Stimulated activated CD4-positive, alpha-beta T cell treated with anti-CD3 and anti-CD28 coated beads, Interleukin-12 subunit alpha, Interleukin-12 subunit beta, amount 100 ng/mL, for 4 hours (primary cell): ENCODE measurements around the gene UPF2.
"Not testable (repeated sequence)": the region's sequence is repeated elsewhere in the genome, so short reads cannot be mapped to it uniquely, and the experiment has no call there.

ENCODE experiments used
- DNase-seq: peaks from one replicate; pipeline ENCODE4 v3.0.0-alpha.2; 2020

The UPF2 gene, protein sequence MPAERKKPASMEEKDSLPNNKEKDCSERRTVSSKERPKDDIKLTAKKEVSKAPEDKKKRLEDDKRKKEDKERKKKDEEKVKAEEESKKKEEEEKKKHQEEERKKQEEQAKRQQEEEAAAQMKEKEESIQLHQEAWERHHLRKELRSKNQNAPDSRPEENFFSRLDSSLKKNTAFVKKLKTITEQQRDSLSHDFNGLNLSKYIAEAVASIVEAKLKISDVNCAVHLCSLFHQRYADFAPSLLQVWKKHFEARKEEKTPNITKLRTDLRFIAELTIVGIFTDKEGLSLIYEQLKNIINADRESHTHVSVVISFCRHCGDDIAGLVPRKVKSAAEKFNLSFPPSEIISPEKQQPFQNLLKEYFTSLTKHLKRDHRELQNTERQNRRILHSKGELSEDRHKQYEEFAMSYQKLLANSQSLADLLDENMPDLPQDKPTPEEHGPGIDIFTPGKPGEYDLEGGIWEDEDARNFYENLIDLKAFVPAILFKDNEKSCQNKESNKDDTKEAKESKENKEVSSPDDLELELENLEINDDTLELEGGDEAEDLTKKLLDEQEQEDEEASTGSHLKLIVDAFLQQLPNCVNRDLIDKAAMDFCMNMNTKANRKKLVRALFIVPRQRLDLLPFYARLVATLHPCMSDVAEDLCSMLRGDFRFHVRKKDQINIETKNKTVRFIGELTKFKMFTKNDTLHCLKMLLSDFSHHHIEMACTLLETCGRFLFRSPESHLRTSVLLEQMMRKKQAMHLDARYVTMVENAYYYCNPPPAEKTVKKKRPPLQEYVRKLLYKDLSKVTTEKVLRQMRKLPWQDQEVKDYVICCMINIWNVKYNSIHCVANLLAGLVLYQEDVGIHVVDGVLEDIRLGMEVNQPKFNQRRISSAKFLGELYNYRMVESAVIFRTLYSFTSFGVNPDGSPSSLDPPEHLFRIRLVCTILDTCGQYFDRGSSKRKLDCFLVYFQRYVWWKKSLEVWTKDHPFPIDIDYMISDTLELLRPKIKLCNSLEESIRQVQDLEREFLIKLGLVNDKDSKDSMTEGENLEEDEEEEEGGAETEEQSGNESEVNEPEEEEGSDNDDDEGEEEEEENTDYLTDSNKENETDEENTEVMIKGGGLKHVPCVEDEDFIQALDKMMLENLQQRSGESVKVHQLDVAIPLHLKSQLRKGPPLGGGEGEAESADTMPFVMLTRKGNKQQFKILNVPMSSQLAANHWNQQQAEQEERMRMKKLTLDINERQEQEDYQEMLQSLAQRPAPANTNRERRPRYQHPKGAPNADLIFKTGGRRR

DNA sequence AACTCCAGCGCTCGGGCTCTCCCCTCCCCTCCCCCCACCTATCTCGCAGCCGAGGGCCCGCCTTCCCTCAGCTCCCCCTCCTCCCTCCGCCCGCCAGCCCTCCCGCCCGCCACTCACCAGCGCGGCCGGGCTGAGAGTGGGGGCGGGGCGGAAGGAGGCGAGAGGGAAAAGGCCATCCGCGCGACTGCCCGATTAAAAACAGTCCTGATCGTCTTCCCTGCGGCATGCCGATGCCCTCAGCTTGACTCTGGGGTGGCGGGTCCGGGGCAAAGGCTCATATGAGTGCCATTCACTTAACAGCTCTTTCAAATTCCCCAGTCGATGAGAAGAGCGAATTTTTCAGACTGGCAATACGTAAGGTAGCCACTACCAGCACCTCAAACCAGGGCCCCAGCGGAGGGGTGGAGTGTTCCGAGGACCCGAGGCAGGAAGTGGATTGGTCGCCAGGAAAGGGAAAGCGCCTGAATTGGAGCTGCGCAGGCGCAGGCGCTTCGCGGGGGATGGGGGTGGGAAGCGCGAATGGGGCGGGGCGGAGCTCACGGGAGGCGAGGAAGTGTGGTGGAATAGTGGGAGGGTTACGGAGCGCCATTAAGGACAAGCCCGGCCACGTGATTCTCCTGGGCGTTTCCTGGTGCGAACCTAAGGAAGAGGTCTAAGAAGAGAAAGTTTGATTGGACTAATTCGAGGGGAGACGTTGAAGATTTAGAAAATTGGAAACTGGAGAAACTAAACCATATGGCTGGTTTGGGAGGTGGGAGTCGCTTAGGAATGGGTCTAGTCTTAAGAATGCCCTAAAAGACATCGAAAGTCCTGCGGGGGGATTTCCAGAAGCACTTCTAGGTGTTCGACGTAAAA, at the start of gene UPF2:
Gene UPF2 (minus strand): TSS at position 13 of the 855 bp plus-strand sequence. CDS start 7,386 bp downstream, outside the sequence.
- DNase-seq = peak; percentile 99

DNA sequence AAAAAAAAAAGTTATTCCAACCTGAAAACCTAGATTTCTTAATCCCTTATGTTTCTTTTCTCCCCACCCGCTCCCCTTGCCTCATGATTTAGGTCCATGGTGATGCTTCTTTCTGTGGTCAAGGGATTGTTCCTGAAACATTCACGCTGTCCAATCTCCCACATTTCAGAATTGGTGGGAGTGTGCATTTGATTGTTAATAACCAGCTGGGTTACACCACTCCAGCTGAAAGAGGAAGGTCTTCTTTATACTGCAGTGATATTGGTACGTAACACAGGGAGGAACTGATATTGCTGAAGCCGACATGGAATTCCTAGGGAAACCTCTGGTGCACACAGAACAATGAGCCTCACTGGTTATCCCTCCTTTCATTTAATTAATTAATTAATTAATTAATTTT, 48.8 kb upstream of the UPF2 start:
- no peak for DNase-seq

DNA sequence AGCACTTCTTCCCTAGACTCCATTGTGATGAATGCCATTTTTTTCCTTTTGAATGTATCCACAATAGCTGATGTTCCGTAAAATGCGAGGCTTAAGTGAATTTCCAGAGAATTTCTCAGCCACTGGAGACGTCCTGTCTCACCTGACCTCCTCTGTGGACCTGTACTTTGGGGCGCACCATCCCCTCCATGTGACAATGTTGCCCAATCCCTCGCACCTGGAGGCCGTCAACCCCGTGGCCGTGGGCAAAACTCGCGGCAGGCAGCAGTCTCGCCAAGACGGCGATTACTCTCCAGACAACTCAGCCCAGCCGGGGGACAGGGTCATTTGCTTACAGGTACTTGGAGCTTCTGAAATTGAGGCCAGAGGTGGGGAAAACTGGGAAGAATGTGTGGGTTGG, 46.3 kb upstream of the UPF2 start:
- DNase-seq = no peak

DNA sequence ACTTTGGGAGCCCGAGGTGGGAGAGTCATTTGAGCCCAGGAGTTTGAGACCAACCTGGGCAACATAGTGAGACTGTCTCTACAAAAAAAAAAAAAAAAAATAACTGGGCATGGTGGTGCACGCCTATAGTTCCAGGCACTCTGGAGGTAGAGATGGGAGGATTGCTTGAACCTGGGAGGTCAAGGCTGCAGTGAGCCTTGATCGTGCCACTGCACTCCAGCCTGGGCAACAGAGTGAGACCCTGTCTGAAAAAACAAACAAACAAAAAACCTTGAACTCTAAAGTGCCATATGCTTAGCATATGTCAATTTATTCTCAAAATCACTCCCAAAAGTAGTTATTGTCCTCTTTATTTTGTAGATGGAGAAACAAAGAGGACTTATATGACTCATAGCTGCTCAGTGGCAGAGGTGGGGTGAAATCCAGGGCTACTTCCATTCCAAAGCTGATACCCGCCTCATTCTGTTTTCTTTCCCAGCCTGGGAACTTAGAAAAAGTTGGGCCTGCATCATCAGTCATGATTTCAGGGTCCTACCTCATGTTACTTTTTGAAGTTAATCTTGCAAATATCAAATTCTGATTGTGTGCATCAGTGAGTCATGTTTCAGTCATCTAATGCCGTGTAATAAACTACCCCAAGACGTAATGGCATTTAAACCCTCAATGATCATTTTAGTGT, 39.4 kb upstream of the UPF2 start:
- DNase-seq = no peak

DNA sequence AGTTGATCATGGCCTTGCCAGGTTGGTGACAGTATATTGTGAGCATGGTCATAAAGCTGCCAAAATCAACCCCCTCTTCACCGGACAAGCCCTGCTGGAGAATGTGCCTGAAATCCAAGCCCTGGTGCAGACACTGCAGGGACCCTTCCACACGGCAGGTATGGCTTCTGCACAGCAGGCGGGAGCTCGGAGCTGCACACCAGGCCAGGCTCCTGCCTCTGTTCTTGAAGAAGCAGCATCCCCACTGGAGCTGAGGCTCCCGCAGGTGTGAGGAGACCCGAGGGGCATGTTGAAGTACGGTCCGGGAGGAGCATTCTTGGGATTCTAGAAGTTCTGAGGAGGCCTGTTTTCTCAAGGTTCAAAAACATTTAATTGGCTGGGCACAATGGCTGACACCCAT, 38.9 kb upstream of the UPF2 start:
- no peak for DNase-seq

DNA sequence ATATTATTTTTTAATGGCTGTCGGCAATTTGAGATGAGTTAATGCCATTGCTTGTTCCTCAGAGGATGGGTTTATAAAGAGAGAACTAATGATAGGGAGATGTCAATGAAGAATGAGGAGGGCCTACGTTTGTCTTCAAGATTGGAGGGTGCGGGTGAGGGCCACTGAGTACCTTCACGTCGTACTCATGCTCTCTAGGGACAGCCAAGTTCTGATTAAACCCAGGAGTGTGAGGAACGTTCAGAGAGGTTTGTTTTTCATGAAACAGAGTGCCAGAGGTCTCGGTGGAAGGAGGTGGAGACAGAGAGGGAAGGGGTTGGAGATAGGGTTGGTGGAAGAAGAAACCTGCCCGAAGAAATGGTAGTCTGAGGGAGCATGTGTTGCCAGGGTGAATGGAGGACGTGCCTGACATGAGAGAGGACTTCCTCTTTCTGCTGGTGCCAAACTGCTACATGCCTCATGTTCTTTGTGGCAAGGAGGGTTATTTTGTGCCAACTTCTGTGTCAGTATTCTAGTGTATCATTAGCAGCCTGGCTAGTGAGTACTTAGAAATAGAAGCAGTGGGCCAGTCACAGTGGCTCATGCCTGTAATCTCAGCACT, 35.1 kb upstream of the UPF2 start:
- no peak for DNase-seq

DNA sequence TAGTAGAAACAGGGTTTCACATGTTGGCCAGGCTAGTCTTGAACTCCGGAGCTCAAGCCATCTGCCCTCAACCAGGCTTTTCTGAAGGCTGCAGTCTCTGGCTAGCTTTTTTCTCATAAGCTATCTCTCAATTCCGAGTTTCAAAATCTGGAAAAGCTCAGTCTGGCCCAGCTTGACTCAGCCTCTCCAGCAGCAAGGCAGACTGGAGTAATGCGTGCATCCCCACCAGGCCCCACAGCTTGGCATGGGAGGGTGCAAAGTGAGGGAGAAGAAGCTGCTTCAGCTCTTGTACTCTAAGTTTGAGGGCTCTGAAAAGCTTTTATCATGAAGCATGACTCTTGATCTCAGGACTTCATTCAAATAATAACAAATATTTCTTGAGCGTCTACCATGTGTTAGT, 30.9 kb upstream of the UPF2 start:
- no peak for DNase-seq

DNA sequence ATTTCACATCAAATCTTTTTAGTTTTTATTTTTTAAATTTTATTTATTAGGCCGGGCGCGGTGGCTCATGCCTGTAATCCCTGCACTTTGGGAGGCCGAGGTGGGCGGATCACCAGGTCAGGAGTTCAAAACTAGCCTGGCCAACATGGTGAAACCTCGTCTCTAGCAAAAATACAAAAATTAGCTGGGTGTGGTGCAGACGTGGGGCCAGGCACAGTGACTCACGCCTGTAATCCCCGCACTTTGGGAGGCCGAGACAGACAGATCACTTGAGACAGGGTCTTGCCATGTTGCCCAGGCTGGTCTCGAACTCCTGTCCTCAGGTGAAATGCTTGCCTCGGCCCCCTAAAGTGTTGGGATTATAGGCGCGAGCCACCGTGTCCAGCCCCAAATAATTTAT, 28.8 kb upstream of the UPF2 start:
- not testable (repeated sequence) for DNase-seq

DNA sequence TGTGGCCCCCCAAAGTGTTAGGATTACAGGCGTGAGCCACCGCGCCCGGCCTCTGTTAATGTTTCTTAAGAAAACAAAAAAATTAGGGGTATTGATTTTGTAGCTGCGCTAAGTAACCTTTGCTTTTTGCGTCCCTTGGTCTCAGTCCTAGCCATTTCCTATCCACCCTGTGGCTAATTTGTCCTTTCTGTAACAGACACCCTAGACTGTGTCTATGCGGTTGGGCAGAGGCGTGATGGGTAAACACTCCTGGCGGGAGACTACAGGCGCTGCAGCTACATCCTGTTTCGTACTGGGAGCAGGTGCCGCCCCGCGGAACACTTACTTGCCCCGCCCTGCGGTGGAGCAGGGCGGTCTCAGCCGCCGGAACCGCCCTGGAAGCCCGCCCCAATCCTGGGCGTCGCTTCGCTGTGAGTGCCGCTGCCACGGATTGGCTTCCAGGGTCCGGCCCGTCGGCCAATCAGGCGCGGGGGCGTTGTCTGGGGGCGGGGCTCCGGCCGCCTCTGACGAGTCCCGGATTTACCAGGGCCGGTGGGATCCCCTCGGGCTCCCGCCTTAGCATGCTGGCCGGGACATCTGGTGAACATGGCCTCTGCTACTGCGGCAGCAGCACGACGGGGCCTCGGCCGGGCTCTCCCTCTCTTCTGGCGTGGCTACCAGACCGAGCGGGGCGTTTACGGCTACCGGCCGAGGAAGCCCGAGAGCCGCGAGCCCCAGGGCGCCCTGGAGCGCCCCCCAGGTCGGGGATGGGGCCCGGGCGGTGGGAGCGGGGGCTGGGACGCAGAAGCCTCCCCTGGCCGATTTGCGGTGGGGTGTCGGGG, 26.1 kb upstream of the UPF2 start, which contains the start of gene DHTKD1:
Gene DHTKD1 (plus strand): TSS at position 506 of the 821 bp plus-strand sequence. CDS start 80 bp downstream, at position 586.
- peak; percentile 99 for DNase-seq

DNA sequence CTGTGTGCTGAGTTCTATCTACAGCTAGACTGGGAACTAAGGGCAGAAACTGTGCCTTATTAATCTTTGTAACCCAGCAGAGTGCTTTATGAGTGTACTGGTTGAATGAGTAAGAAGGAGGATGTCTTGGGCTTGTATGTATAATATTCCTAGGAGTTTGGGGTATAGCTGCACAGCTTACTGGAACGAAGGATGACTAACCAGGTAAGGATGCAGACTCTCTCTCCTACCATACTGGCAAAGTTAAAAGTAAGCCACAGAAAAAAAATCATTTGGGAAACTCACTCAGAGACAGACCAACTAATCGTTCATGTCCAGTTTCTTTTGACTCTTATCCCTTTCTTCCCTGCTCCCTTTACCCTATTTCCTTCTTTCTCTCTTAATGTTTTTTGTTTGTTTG, 24.7 kb upstream of the UPF2 start:
- DNase-seq = no peak

DNA sequence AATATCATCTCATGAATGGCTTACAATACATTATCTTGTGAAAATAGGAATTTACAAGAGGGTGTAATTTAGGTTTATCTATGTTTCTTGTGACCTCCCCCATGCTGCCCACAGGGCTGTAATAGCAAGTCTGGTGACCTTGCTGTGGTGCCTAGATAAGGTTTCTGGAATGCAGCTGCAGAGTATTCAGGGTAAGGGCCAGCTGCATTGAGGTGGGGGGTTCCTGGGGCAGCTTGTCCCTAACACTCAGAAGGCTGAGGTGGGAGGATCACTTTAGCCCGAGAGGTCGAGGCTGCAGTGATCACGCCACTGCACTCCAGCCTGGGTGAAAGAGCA, 20.8 kb upstream of the UPF2 start:
- no peak for DNase-seq

DNA sequence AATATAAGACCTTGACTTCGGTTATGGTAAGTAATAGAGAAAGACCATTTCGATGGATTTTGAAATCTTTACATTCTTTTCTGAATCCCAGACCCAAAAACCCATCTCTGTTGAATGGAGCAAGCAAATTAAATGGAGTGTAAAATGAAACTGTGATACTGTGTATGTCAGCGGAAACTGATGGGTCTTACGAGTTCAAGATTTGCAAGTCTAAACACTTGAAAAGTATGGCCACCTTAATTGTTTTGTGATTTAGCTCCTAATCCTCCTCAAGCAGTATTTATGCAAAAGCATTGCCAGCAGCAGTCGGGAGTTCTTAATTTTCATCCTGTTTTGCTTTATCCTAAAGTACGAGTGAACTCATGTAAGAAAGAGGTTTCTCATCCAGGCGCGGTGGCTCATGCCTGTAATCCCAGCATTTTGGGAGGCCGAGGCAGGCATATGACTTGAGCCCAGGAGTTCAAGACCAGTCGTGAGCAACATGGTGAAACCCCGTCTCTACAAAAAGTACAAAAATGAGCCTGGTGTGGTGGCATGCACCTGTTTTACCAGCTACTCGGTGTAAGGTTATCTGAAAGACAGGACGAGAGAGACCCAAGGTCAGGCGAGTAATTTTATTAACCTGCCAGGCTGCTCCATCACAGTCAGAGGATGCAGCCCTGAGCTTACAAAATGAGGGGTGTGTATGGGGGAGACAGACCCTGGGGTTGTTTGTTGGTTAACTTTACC, 20.3 kb upstream of the UPF2 start:
- DNase-seq = no peak

DNA sequence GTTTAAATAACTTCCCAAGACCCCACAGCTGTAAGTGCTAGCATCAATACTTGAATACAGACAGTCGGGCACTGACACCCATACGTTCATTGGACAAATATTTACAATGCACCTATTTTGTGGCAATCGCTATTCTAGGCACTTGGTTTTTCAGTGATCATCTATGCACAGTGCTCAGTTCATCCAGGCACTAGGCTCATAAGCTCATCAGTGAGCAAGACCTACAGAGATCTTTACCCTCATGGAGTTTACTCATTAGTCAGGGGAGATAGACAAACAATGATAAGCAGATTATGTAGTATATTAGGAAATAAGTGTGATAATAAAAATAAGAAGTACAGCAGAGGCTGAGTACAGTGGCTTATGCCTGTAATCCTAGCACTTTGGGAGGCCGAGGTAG, 18.5 kb upstream of the UPF2 start:
- DNase-seq = no peak

DNA sequence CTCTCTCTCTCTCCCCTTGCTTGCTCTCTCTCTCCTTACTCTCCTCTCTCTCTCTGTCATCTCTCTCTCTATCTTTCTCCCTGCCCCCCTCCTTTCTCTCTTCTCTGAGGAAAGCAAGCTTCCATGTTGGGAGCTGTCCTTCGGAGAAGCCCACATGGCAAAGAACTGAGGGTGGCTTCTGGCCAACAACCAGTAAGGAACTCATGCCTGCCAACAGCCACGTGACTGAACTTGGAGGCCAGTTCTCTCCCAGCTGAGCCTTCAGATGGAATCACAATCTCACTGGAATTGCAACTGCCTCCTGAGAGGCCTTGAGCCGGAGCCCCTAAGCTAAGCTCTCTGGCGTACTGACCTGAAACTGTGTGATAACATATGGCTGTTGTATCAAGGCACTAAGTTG, 14.1 kb upstream of the UPF2 start:
- DNase-seq = no peak

DNA sequence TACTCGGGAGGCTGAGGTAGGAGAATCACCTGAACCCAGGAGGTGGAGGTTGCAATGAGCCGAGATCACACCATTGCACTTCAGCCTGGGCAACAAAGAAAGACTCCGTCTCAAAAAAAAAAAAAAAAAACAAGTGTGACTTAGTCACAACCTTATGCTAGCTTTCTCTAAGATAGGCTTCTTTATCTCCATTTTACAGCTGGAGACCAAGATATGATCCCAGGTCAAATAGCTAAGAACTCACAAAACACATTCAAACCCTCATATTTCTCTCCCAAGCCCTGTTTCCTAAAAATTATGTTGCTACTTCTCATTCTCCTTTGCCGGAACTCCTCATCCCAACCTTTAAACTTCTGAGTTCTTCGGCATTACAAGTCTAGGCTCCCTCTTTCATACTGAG, 13.1 kb upstream of the UPF2 start:
- DNase-seq = no peak

DNA sequence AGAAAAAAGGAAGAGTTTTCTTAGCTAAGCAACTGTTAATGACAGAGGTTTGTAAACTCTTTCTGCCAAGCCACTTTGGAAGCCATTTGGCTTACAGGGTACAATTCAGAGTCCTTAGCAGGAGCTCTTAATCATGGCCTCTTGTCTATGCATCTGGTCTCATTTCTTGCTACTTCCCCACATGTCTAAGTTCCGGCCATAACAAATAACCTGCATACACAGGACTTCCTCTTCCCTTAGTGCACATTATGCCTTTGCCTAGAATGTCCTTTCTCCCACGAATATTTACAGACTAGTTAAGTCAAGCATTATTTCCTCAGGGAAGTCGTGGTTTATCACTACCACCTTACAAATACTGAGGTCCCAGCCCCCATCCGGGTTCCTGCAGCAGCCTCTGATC, 8.6 kb upstream of the UPF2 start:
- DNase-seq = no peak

DNA sequence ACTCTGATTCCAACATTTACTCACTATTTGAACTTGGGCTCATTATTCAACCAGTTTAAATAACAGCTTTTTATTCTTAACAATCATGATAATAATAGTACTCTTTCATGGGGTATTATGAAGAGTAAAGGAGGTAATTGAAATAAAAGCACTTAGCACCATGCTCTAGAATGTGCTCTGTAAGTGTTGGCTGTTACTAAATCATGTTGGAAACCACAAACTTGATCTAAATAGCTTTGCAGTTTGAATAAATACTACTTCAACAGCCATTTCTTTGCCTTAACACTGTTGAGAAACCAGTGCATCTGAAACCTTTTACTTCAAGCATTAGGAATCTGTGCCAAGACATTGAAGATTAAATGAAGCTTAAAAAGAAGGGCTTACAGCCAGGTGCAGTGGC, 7.9 kb upstream of the UPF2 start:
- DNase-seq = no peak

DNA sequence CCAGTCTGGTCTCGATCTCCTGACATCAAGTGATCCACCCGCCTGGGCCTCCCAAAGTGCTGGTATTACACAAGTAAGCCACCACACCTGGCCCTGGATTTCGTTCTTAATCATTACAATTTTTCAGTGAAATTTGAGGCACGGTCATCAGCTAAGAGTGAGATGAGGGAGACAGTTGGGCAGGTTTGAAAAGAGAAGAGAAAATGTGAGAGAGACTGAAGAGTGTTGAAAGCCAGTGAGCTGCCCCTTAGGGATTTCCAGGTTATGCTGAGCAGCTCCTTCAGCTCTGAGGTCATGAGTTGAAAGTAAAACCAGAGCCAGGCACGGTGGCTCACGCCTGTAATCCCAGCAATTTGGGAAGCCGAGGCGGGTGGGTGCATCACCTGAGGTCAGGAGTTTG, 5.9 kb upstream of the UPF2 start:
- no peak for DNase-seq

DNA sequence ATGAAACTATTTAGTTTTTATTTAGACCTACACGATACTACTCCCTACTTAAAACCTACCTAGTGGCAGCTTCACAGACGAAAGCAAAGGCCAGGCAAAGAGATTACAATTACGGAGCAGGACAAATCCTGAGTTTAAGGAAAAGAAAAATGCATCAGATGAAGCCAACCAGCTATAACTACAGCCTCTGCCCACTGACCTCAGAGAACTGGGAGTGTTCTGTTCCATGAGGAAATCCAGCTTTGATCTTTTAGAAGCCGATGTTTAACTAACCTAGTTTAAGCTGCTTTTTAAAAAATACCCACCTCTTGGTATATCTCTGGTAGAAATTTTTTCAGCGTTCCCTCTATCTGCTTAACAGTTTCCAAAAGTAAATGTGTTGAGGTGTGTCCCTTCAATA, 3.0 kb upstream of the UPF2 start:
- no peak for DNase-seq

DNA sequence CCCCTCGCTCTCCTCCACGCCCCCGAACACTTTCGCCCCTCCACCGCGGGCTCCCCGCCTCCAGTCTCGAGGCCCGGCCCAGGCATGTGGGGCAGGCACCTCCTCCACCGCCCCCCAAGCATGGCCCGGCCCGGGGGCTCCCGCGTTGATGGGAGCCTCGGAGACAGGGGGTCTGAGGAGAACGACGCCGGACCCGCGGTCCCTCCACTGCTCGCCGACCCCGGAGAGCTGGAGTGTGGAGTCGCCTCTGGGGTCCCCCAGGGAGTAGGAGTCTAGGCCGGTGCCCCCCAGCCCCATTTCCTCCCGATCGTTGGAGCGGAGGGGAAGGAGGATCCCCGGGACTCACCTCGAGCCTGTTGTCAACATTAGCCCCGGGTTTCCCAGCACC, 206 bp downstream of the UPF2 start:
- peak; percentile 58 for DNase-seq
